Measurements from ENCODE around the gene RAI14. TPM values are rescaled to one million over a fixed set of nuclear protein-coding genes. Genes with fewer than 3 reads are reported as not detected.
"Not testable (repeated sequence)": the region's sequence is repeated elsewhere in the genome, so short reads cannot be mapped to it uniquely, and the experiment has no call there.

RAI14 gene
- total RNA-seq, 4 donors from 2014 or later = 16.4 to 32.2 (median 18.8) TPM

GRCh38 chr5:34751807-34752736 lies 95.9 kb downstream of the RAI14 start:
- DNase-seq (ENCODE audit: low spot score) (no peak), ATAC-seq (ENCODE audit: low FRiP score) (no peak)
- no peak for TF ChIP-seq CTCF (IDR thresholded peaks at IDR 0.05)

- not testable (repeated sequence) for DNase-seq (ENCODE audit: low spot score); ATAC-seq (ENCODE audit: low FRiP score)
These were observed 97.1 kb downstream of the RAI14 start for GRCh38 chr5:34753236-34753635.

GRCh38 chr5:34755926-34756325 lies 99.8 kb downstream of the RAI14 start:
- no peak for TF ChIP-seq CTCF (IDR thresholded peaks at IDR 0.05)
- DNase-seq (ENCODE audit: low spot score) = no peak
- ATAC-seq (ENCODE audit: low FRiP score) = no peak

GRCh38 chr5:34756781-34757624 lies 100.9 kb downstream of the RAI14 start:
- no peak for ATAC-seq (ENCODE audit: low FRiP score)

GRCh38 chr5:34758514-34758913 lies 102.4 kb downstream of the RAI14 start:
- no peak for TF ChIP-seq CTCF (IDR thresholded peaks at IDR 0.05)
- DNase-seq (ENCODE audit: low spot score) (no peak), ATAC-seq (ENCODE audit: low FRiP score) (no peak)

More at GRCh38 chr5:34756781-34757624, 100.9 kb downstream of the RAI14 start:
- DNase-seq (ENCODE audit: low spot score) = no peak
- no peak for TF ChIP-seq CTCF (IDR thresholded peaks at IDR 0.05)

GRCh38 chr5:34759213-34759612 lies 103.1 kb downstream of the RAI14 start:
- DNase-seq (ENCODE audit: low spot score); ATAC-seq (ENCODE audit: low FRiP score): not testable (repeated sequence)

GRCh38 chr5:34765662-34766061 lies 109.5 kb downstream of the RAI14 start:
- ATAC-seq (ENCODE audit: low FRiP score) (no peak), DNase-seq (ENCODE audit: low spot score) (no peak)
- no peak for TF ChIP-seq CTCF (IDR thresholded peaks at IDR 0.05)

Measured in omental fat pad (tissue), 4 donors.